ENCODE data around the gene OLFML2A.

DNA sequence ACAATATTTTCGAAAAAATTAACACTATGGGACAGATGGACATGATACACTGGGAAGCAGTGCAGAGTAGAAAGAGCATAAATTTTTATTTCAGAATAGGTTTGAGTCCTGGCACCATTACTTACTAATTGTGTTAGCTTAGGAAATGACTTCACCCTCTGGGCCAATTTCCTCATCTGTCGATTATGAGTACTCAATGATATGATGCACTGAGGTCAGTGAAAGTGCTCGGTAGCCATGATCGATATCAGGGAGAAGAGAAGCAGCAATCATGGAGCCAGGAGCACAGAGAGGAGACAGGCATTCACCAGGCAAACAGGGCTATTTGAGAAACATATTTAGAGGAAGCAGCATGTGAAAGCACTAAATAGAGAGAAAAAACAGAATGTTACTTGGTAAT, 35.3 kb upstream of the OLFML2A start:
- TF ChIP-seq, protein P1, sequence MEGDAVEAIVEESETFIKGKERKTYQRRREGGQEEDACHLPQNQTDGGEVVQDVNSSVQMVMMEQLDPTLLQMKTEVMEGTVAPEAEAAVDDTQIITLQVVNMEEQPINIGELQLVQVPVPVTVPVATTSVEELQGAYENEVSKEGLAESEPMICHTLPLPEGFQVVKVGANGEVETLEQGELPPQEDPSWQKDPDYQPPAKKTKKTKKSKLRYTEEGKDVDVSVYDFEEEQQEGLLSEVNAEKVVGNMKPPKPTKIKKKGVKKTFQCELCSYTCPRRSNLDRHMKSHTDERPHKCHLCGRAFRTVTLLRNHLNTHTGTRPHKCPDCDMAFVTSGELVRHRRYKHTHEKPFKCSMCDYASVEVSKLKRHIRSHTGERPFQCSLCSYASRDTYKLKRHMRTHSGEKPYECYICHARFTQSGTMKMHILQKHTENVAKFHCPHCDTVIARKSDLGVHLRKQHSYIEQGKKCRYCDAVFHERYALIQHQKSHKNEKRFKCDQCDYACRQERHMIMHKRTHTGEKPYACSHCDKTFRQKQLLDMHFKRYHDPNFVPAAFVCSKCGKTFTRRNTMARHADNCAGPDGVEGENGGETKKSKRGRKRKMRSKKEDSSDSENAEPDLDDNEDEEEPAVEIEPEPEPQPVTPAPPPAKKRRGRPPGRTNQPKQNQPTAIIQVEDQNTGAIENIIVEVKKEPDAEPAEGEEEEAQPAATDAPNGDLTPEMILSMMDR (IDR thresholded peaks at IDR 0.05; ENCODE audit: low read depth, low read length) = no peak
- no peak for TF ChIP-seq EZH2phosphoT487 (IDR thresholded peaks at IDR 0.05; ENCODE audit: low read depth)
